ENCODE results near the gene MRPL43.

- TF ChIP-seq SP1 (IDR thresholded peaks at IDR 0.05) (no peak), YY1 (IDR thresholded peaks at IDR 0.05) (no peak), CTCF (IDR thresholded peaks at IDR 0.05; ENCODE audit: low read depth, low read length, missing input control) (no peak), TAF1 (conservative IDR thresholded peaks at IDR 0.05) (no peak), REST (IDR thresholded peaks at IDR 0.05) (no peak), EGR1 (IDR thresholded peaks at IDR 0.05; ENCODE audit: low read depth in 2 of 2) (no peak)
These were observed 41.4 kb upstream of the MRPL43 start for GRCh38 chr10:101028446-101029337.
